Right forelimb (tissue), 1 donor: Measurements from ENCODE around the gene CEACAM6.
"Not testable (repeated sequence)": the region's sequence is repeated elsewhere in the genome, so short reads cannot be mapped to it uniquely, and the experiment has no call there.

Experiments
- DNase-seq: peaks from one replicate; pipeline ENCODE4 v3.0.0-alpha.2; 2018

CEACAM6 gene

DNA sequence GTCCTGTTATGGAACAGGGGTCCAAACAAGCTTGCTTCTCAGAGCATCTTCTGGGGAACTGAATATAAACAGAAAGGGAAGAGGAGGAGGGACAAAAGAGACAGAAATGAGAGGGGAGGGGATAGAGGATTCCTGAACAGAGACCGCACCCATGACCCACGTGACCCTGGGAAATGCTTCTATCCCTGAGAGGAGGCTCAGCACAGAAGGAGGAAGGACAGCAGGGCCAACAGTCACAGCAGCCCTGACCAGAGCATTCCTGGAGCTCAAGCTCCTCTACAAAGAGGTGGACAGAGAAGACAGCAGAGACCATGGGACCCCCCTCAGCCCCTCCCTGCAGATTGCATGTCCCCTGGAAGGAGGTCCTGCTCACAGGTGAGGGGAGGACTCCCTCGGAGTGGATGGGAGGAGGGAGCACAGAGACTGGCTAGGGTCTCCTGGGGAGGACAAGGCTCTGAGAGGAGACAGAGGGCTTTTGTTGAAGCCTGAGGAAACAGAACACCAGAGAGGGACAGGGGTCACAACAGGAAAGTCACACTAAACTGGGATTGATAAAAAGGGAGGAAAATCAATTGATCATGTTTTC is at the start of gene CEACAM6:
Gene CEACAM6 (plus strand): TSS at position 203 of the 586 bp plus-strand sequence. CDS start 109 bp downstream, at position 312.
- DNase-seq = no peak

DNA sequence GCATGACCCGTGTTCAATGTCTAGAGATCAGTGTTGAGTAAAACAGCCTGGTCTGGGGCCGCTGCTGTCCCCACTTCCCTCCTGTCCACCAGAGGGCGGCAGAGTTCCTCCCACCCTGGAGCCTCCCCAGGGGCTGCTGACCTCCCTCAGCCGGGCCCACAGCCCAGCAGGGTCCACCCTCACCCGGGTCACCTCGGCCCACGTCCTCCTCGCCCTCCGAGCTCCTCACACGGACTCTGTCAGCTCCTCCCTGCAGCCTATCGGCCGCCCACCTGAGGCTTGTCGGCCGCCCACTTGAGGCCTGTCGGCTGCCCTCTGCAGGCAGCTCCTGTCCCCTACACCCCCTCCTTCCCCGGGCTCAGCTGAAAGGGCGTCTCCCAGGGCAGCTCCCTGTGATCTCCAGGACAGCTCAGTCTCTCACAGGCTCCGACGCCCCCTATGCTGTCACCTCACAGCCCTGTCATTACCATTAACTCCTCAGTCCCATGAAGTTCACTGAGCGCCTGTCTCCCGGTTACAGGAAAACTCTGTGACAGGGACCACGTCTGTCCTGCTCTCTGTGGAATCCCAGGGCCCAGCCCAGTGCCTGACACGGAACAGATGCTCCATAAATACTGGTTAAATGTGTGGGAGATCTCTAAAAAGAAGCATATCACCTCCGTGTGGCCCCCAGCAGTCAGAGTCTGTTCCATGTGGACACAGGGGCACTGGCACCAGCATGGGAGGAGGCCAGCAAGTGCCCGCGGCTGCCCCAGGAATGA is 48.4 kb upstream of the CEACAM6 start:
- DNase-seq = no peak

DNA sequence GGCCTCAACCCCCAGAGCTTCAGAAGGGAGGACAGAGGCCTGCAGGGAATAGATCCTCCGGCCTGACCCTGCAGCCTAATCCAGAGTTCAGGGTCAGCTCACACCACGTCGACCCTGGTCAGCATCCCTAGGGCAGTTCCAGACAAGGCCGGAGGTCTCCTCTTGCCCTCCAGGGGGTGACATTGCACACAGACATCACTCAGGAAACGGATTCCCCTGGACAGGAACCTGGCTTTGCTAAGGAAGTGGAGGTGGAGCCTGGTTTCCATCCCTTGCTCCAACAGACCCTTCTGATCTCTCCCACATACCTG is 47.9 kb upstream of the CEACAM6 start:
- no peak for DNase-seq

DNA sequence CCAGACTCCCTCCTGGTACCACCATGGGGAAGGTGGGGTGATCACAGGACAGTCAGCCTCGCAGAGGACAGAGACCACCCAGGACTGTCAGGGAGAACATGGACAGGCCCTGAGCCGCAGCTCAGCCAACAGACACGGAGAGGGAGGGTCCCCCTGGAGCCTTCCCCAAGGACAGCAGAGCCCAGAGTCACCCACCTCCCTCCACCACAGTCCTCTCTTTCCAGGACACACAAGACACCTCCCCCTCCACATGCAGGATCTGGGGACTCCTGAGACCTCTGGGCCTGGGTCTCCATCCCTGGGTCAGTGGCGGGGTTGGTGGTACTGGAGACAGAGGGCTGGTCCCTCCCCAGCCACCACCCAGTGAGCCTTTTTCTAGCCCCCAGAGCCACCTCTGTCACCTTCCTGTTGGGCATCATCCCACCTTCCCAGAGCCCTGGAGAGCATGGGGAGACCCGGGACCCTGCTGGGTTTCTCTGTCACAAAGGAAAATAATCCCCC is 47.4 kb upstream of the CEACAM6 start:
- DNase-seq = no peak

DNA sequence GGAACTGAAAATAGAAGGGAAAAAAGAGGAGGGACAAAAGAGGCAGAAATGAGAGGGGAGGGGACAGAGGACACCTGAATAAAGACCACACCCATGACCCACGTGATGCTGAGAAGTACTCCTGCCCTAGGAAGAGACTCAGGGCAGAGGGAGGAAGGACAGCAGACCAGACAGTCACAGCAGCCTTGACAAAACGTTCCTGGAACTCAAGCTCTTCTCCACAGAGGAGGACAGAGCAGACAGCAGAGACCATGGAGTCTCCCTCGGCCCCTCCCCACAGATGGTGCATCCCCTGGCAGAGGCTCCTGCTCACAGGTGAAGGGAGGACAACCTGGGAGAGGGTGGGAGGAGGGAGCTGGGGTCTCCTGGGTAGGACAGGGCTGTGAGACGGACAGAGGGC is 46.8 kb upstream of the CEACAM6 start, which contains the start of gene CEACAM5:
Gene CEACAM5 (plus strand): TSS at position 146 of the 400 bp plus-strand sequence. CDS start 106 bp downstream, at position 252.
- no peak for DNase-seq

DNA sequence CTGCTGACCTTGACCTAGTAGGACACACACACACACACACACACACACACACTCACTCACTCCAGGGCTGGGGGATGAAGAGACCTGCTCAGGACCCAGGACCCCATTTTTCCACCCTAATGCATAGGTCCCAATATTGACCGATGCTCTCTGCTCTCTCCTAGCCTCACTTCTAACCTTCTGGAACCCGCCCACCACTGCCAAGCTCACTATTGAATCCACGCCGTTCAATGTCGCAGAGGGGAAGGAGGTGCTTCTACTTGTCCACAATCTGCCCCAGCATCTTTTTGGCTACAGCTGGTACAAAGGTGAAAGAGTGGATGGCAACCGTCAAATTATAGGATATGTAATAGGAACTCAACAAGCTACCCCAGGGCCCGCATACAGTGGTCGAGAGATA is 45.8 kb upstream of the CEACAM6 start:
- DNase-seq = not testable (repeated sequence)

DNA sequence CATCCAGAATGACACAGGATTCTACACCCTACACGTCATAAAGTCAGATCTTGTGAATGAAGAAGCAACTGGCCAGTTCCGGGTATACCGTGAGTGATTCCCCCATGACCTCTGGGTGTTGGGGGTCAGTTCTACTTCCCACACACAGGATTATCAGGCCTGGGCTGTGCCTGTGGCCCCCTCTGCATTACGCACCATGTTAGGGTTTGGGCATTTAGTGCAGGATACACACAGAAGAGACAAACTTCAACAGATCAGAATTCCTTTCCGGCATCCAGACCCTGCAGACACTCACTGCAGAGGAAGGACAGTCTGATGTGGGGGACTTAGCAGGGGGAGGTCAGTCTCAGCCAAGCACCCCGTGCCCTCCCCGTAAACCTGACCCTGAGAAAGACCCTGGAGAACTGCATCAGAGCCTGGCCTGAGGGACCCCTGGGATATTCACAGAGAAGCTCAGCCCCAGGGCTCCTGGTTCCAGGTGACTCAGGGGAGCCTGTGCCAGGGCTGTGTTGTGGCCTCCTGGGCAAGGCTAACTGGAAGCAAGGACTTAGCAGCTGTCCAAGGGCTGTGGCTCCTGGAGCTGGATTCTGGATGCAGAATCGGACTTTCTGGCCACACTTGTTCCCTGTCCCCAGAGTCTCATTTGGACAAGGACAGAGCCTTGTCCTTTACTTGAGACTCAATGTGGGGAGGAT is 45.2 kb upstream of the CEACAM6 start:
- DNase-seq = no peak

DNA sequence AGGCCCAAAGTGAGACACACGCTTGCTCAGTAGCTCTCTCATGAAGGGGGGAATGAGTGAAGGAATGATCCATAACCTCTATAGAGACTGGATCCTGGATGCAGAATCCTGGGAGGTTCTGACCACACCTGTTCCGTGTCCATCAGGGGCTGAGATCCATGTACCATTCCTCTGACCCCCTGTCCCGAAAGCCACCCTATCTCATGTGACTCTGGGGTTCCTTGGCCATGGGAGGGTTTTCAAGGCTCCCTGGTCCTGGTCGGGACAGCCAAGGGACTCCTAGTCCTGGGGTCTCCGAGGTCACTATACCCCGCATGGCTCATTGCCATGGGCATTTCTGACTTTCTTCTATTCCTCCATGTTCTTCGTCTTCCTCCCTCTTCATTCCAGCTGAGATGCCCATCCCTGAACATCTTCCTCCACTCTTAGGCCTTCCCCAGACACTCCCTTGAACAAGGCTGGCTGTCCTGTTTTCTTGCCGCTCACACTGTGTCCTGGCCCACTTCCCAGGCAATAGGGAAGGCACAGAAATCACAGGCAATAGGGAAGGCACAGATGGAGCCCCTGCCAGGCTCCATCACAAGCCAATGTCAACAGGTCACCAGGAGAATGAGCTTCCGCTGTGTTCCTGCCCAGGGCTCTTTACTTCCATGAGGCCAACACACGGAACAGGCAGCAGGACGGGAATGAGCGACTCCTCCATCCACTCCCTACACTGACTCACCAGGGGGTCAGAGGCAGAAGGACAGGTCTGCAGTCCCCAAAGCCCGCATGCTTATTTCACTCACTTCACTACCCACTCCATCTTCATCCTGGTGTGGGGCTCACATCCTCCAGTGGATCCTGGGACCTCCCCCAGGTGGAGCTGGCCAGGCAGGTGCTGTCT is 43.7 kb upstream of the CEACAM6 start:
- no peak for DNase-seq

DNA sequence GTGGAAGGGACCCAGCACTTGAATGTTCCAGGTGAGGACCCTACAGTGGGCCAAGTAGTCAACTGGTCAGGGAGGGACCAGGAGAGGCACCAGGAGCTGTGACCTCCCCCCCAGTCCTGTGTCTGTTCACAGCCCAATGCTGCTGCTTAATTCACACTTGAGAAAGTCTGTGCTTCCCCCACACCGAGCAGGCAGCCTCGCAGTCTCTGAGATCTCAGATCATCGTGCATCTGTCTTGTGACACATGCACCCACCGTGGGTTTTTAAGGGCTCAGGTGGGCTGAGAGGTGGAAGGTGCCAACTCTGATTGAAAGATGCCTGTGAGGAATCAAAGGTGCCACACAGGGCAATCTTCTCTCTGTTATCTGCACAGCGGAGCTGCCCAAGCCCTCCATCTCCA is 40.7 kb upstream of the CEACAM6 start:
- no peak for DNase-seq

DNA sequence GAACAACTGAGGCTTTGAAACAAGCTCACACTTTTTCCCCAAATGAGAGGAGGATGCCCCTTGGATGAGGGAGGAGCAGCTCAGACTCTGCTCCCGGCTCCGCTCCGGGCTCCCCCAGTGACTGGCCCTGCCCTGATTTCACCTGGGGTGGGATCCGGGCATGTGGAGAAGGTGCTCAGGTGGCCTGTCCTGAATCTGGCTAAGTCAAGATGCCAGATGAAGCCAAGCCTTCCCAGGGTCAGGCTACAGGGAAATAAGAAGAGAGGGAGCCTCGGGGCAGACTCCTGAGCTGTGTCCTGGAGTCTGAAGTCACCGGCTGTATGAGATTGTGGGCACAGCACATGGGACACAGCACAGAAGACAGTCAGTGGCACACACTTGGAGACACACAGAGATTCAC is 36.6 kb upstream of the CEACAM6 start:
- DNase-seq = no peak

DNA sequence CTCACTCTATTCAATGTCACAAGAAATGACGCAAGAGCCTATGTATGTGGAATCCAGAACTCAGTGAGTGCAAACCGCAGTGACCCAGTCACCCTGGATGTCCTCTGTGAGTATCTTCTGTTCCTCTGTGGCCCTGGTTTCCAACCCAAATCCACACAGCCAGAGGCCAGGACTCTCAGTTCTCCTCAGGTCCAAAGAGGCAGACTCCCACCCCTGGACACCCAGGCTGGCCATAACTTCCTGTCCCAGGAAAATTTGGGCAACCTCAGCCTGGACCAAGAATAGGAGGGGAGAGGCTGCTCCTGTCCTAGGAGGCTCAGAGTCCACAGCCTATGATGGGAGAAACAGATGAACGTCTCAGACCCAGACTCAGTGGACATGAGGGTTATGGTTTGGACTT is 35.2 kb upstream of the CEACAM6 start:
- no peak for DNase-seq

DNA sequence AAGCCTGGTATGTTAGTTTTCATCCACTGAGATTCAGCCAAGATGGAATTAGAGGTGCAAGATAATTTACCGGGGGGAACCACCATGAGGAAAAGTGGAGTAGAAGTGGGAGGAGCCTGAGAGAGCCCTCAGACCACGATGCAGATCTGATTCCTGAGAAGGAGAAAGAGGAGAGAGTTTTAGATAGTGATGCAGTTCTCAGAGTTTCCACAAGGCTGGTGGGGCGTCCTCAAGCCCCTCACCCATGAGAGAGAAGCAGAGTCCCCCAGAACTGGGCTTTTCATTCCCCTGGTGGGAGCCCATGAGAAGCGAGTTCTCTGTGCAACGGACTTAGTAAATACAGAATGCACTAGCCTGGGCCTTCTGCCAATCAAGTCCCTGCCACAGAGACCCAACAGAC is 28.8 kb upstream of the CEACAM6 start:
- no peak for DNase-seq

DNA sequence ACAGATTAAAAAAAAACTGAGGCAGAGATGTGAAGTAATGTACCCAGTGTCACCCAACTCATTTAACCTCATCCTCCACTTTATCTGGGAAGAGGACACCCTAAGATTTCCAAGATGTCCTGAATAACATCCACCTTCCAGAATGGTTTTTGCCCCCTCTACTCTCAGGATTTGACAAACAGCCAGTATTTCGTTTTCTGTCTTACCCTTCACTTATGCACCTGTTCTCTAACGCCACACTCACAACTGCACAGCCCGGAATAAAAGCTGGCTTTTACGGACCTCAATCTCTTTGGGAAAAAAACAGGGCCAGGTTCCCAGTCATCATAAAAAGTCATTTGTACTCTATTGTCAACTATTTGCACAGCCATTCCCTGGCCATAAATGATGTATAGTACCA is 21.2 kb upstream of the CEACAM6 start:
- DNase-seq = no peak

DNA sequence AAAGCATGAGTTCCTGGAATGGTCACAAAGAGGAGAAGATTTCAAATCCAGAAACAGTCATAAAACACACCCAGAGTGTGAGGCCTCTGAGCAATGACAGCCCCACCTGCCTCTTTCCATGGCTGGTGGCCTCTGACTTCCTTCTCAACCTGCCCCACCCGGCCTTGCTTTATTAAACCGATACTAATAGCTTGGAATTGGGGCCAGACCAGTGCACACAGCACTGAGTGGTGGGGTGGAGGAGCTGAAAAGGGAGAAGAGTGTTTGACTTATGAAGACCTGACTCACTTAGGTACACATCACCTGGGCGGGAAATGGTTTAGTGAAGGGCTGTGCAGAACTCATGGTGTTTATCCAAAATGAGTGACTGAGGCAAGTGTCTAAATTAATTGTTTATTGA is 20.7 kb upstream of the CEACAM6 start:
- no peak for DNase-seq

DNA sequence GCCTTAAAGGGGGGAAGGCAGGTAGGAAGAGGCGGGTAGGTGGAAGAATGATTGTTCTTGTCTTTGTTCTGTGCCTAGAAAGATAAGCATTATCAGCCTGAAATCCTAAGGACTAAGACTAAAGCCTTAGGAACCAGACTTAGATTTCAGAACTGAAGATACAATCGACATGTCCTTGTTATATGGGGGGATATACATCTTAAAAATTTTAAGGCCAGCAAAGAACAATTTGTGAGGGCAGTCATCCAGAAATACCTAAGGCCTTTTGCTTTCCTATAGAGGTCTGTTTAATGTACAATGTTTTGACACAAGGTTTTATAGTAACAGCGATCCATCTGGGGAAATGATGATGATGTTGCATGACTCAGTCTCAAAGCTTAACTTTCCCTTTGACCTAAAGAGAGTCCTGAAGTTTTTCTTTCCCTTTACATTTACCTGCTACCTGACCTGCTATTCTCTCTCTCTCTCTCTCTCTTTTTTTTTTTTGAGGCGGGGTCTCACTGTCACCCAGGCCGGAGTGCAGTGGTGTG is 20.2 kb upstream of the CEACAM6 start:
- no peak for DNase-seq

DNA sequence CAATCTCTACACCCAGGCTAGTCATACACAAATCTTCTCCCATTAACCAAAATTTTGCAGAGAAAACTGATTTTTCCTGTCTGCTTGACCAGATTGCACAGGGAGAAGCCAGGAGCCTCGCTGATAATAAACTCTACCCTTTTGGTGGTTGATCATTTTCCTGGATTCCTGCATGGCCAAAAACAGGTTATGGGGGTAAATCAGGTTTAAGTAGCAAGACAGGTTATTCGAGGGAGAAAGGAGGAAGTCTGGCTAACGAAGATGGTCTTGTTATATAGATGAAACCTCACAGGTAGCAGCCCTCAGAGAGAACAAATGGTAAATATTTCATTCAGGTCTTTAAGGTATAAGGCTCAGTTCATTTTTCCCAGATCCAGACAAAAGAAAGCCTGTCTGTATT is 16.0 kb upstream of the CEACAM6 start:
- DNase-seq = no peak

DNA sequence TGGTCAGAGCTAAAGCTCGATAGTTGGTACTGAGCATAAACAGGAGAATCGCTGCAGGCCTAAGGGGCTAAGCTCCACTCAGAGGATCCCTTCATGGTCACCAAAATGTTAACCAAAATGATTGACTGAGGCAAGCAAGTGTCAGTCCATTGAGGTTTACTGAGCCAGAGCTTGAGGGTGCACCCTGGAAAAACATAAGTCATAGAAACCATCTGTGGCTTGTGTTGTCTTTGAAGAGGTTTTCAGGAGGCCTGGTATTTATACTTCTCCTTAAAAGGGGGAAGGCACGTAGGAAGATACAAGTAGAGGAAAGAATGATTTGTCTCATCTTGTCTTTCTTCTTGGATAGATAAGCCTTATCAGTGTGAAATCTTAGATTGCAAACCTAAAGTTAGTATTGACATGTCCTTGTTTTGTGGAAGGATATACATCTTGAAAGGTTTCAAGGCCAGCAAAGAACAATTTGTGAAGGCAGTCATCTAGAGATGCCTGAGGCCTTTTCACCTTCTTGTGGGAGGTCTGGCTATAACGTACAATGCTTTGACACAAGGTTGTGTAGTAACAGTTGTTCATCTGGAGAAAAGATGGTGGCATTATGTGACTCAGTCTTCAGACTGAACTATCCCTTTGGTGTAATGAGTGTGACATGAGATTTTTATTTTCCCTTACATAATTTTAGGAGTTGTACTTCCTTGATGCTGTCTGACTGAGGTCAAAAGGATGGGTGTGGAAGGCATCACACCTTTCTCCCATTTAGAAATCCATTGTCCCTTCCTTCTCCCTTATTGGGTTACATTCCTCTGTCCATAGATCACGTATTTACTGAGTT is 14.7 kb upstream of the CEACAM6 start:
- DNase-seq = no peak

DNA sequence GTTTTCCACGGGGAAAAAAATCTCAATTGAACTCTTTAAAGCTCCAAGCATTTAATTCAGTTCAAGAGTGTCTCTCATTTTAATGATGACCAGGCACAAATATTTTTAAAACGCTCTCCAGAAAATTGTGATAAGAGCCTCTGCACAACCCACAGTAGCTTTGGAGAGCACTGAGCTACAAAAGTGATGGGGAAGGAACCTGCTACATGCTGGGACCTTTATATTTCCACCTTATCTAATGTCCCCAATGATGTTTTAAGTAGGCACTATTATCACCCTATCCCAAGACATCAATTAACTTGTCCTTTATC is 14.1 kb upstream of the CEACAM6 start:
- DNase-seq = no peak

DNA sequence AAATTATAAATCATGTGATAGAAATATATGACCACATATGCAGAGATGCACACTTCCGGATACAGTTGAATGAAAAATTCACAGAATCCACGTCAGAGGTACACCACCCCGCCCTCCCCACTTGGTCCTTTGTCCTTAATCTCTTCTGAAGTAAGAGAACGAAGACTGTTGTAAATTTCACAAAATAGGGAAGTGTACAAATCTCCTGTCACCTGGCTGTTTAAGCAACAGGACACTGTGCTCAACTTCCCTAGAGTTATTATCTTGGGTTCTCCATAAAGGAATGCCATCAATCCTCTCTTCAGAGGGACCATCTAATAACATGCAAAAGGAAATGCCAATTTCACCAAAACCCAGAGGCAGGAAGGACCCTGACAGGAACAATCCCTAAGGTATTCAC is 10.5 kb upstream of the CEACAM6 start:
- no peak for DNase-seq

DNA sequence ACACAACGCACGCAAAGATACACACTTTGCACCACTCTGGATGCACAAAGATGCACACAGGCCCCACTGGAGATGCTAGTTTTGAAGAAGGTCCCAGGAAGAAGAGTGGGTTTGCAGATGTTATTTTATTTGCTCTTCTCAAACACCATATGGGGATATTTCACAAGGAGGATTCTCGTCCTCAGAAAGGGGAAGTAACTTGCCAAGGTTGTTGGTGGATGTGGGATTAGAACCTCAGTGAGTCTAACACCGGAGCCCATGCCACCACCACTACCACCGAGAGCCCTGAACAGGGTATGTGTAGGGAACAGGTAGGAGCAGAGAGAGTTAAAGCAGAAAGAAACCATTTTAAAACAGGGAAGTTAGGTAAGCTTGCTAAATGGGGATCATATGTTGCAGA is 9.6 kb upstream of the CEACAM6 start:
- DNase-seq = no peak

DNA sequence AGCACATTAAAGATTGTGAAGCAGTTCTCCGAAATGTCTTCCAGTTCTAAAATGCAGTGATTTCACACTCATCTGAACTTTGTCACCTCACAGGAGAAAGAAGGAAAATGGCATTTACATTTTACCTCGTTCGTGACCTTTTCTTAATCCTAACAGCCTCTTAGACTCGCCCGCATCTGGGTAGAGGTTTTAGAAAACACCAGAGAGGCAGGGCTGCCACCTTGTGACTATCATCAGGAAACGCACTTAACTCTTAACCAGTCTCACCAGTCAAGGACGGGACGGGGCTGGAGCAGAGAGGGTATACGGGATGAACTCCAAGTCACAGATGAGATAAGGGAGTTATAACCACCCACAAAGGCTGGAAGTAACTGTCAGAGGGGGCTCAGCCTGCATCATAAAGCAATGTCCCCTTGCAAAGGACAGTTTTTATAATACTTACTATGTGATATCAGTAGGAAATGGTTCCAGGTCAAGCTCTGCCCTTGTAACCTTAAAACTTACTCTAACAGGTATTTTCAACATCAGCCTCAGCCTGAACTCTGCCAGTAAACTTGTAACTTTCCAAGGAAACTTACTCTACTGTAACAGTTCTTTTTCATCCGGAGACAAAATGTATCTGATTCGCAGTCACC is 8.6 kb upstream of the CEACAM6 start:
- DNase-seq = no peak

DNA sequence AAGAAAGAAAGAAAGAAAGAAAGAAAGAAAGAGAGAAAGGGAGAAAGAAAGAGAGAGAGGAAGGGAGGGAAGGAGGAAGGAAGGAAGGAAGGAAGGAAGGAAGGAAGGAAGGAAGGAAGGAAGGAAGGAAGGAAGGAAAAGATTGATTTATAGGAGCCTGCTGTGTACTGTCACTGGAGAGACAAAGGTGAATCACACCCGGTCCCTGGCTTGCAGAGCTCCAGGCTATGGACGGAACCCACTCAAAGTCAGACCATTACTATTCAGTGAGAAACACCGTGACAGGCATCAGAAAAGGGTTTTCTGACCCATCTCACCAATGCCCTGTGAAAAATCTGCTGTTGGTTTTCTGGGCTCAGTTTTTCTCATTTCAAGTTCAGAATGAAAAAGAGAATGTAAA is 7.3 kb upstream of the CEACAM6 start:
- no peak for DNase-seq
